ENCODE measurements around the gene PHF10. TPM values are rescaled to one million over a fixed set of nuclear protein-coding genes. Genes with fewer than 3 reads are reported as not detected.

Gene PHF10
- total RNA-seq, 3 donors from 2014 or later (not counting 1 experiment from before 2014, with no cell fraction given) = 46.5 to 56.5 (median 53.6) TPM

GRCh38 chr6:169763881-169764280 is 39.6 kb upstream of the PHF10 start:
- Histone ChIP-seq H3K4me1 (ENCODE audit: control insufficient read depth, insufficient read depth, low read length) (no peaks in the 10 kb centered on the region), H3K4me3 (ENCODE audit: low read length) (no peak overlapping the region), H3K9me3 (ENCODE audit: control insufficient read depth, insufficient read depth, low read length) (no peaks in the 10 kb centered on the region), H3K27ac (ENCODE audit: low read length) (no peak overlapping the region), H3K36me3 (ENCODE audit: control insufficient read depth, insufficient read depth, low read length) (peaks cover 60% of the 10 kb centered on the region), H3K27me3 (ENCODE audit: control insufficient read depth, insufficient read depth, low read length) (no peaks in the 10 kb centered on the region)
- no peak overlapping the region for H3K4me3 Mint-ChIP-seq
- no peak overlapping the region for H3K27ac Mint-ChIP-seq
- intact Hi-C loops (cut with micrococcal nuclease) = no loop called here
- peaks cover 20% of the 10 kb centered on the region for H3K36me3 Mint-ChIP-seq
- no peaks in the 10 kb centered on the region for H3K27me3 Mint-ChIP-seq (ENCODE audit: low read depth in 2 of 2)
- H3K4me1 Mint-ChIP-seq = no peaks in the 10 kb centered on the region
- WGBS (ENCODE audit: insufficient coverage) = 93% methylated on average over 8 of the region's 10 CpGs
- H3K9me3 Mint-ChIP-seq = no peaks in the 10 kb centered on the region
- DNase-seq = no peak
- ATAC-seq = no peak
- TF ChIP-seq CTCF (IDR thresholded peaks at IDR 0.05) = no peak

GRCh38 chr6:169763308-169763707 is 39.0 kb upstream of the PHF10 start:
- no peaks in the 10 kb centered on the region for H3K9me3 Mint-ChIP-seq
- no peaks in the 10 kb centered on the region for H3K9me3 ChIP-seq (ENCODE audit: control insufficient read depth, insufficient read depth, low read length)
- no peak for TF ChIP-seq CTCF (IDR thresholded peaks at IDR 0.05)
- no peak overlapping the region for H3K4me3 Mint-ChIP-seq
- DNase-seq (no peak), ATAC-seq (no peak)
- no peaks in the 10 kb centered on the region for H3K27me3 Mint-ChIP-seq (ENCODE audit: low read depth in 2 of 2)
- H3K27ac ChIP-seq (ENCODE audit: low read length) = no peak overlapping the region
- H3K27ac Mint-ChIP-seq = no peak overlapping the region
- intact Hi-C loops (cut with micrococcal nuclease) = no loop called here
- WGBS (ENCODE audit: insufficient coverage) = 96% methylated on average over 10 of the region's 10 CpGs
- H3K27me3 ChIP-seq (ENCODE audit: control insufficient read depth, insufficient read depth, low read length) = no peaks in the 10 kb centered on the region
- H3K36me3 ChIP-seq (ENCODE audit: control insufficient read depth, insufficient read depth, low read length) = peaks cover 58% of the 10 kb centered on the region
- no peak overlapping the region for H3K4me3 ChIP-seq (ENCODE audit: low read length)
- no peaks in the 10 kb centered on the region for H3K4me1 ChIP-seq (ENCODE audit: control insufficient read depth, insufficient read depth, low read length)
- H3K4me1 Mint-ChIP-seq = no peaks in the 10 kb centered on the region
- H3K36me3 Mint-ChIP-seq = peaks cover 24% of the 10 kb centered on the region

GRCh38 chr6:169755162-169755561 is 30.9 kb upstream of the PHF10 start:
- Histone ChIP-seq H3K36me3 (ENCODE audit: control insufficient read depth, insufficient read depth, low read length) (peaks cover 19% of the 10 kb centered on the region), H3K27me3 (ENCODE audit: control insufficient read depth, insufficient read depth, low read length) (no peaks in the 10 kb centered on the region), H3K4me3 (ENCODE audit: low read length) (no peak overlapping the region), H3K4me1 (ENCODE audit: control insufficient read depth, insufficient read depth, low read length) (peaks cover 8% of the 10 kb centered on the region), H3K9me3 (ENCODE audit: control insufficient read depth, insufficient read depth, low read length) (no peaks in the 10 kb centered on the region), H3K27ac (ENCODE audit: low read length) (no peak overlapping the region)
- peaks cover 29 to 37% of the 10 kb centered on the region in 2 donors for H3K4me1 Mint-ChIP-seq
- H3K36me3 Mint-ChIP-seq = peaks cover 17% of the 10 kb centered on the region
- H3K27ac Mint-ChIP-seq = no peak overlapping the region
- no peak overlapping the region for H3K4me3 Mint-ChIP-seq
- H3K9me3 Mint-ChIP-seq = no peaks in the 10 kb centered on the region
- WGBS (ENCODE audit: insufficient coverage) = 95% methylated on average over 6 of the region's 6 CpGs
- no peak for TF ChIP-seq CTCF (IDR thresholded peaks at IDR 0.05)
- DNase-seq (no peak), ATAC-seq (no peak)
- no peaks in the 10 kb centered on the region for H3K27me3 Mint-ChIP-seq (ENCODE audit: low read depth in 2 of 2)
- intact Hi-C loops (cut with micrococcal nuclease) = no loop called here

GRCh38 chr6:169752074-169752623 is 27.8 kb upstream of the PHF10 start:
- intact Hi-C loops (cut with micrococcal nuclease) = no loop called here
- DNase-seq = no peak
- H3K4me3 ChIP-seq (ENCODE audit: low read length) = peak overlapping the region; percentile 79

More at GRCh38 chr6:169752074-169752623, 27.8 kb upstream of the PHF10 start:
- Histone ChIP-seq H3K27ac (ENCODE audit: low read length) (peak overlapping the region; percentile 94), H3K27me3 (ENCODE audit: control insufficient read depth, insufficient read depth, low read length) (no peaks in the 10 kb centered on the region), H3K9me3 (ENCODE audit: control insufficient read depth, insufficient read depth, low read length) (no peaks in the 10 kb centered on the region), H3K4me1 (ENCODE audit: control insufficient read depth, insufficient read depth, low read length) (peaks cover 8% of the 10 kb centered on the region), H3K36me3 (ENCODE audit: control insufficient read depth, insufficient read depth, low read length) (peaks cover 5% of the 10 kb centered on the region)
- H3K27ac Mint-ChIP-seq = peak overlapping the region; percentile 99 to 100
- peak overlapping the region; percentile 98 for H3K4me3 Mint-ChIP-seq
- H3K27me3 Mint-ChIP-seq (ENCODE audit: low read depth in 2 of 2) = no peaks in the 10 kb centered on the region
- 13% methylated on average over 19 of the region's 19 CpGs for WGBS (ENCODE audit: insufficient coverage)
- peaks cover 38 to 42% of the 10 kb centered on the region in 2 donors for H3K4me1 Mint-ChIP-seq
- ATAC-seq = peak in 1 of 3 donors; percentile 43
- no peaks in the 10 kb centered on the region for H3K36me3 Mint-ChIP-seq
- H3K9me3 Mint-ChIP-seq = no peaks in the 10 kb centered on the region
- TF ChIP-seq CTCF (IDR thresholded peaks at IDR 0.05) = no peak

All from natural killer cell (primary cell).